Measurements from ENCODE around the gene IL18RAP.

Gene IL18RAP, protein sequence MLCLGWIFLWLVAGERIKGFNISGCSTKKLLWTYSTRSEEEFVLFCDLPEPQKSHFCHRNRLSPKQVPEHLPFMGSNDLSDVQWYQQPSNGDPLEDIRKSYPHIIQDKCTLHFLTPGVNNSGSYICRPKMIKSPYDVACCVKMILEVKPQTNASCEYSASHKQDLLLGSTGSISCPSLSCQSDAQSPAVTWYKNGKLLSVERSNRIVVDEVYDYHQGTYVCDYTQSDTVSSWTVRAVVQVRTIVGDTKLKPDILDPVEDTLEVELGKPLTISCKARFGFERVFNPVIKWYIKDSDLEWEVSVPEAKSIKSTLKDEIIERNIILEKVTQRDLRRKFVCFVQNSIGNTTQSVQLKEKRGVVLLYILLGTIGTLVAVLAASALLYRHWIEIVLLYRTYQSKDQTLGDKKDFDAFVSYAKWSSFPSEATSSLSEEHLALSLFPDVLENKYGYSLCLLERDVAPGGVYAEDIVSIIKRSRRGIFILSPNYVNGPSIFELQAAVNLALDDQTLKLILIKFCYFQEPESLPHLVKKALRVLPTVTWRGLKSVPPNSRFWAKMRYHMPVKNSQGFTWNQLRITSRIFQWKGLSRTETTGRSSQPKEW

DNA sequence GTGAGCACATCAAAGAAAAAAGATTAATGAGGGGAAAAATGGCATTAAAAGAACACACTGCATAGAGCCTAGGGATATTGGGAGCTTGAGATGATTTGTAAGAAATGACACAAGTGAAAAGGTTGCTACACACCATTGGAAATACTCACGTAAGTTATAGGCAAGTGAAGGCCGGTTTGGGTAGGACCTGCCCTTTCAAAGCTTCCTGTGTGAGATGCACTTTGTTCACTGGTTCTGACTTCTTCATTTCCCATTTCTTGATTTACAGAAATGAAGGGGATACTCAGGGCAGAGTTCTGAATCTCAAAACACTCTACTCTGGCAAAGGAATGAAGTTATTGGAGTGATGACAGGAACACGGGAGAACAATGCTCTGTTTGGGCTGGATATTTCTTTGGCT lies at the start of gene IL18RAP:
IL18RAP (plus strand) TSS at position 251 of the 400 bp plus-strand sequence; CDS start at position 369, 118 bp downstream.
- Mint-ChIP-seq H3K27ac (no peak within 1 kb of the TSS), H3K27me3 (ENCODE audit: low read depth, poor library complexity) (peaks cover 33% of the 10 kb centered on the region), H3K9me3 (peaks cover 4% of the 10 kb centered on the region), H3K4me3 (no peak within 1 kb of the TSS), H3K36me3 (ENCODE audit: low read depth) (no peaks in the 10 kb centered on the region), H3K4me1 (no peaks in the 10 kb centered on the region)
- TF ChIP-seq CTCF (IDR thresholded peaks at IDR 0.05) = no peak
- no peak for DNase-seq

- Mint-ChIP-seq H3K27me3 (ENCODE audit: low read depth, poor library complexity) (peaks cover 24% of the 10 kb centered on the region), H3K4me1 (no peaks in the 10 kb centered on the region), H3K27ac (no peak overlapping the region), H3K4me3 (no peak overlapping the region), H3K36me3 (ENCODE audit: low read depth) (no peaks in the 10 kb centered on the region), H3K9me3 (peaks cover 22% of the 10 kb centered on the region)
- no peak for TF ChIP-seq CTCF (IDR thresholded peaks at IDR 0.05)
- DNase-seq = no peak
Measured at GRCh38 chr2:102376052-102376591, 46.8 kb upstream of the IL18RAP start.

DNA sequence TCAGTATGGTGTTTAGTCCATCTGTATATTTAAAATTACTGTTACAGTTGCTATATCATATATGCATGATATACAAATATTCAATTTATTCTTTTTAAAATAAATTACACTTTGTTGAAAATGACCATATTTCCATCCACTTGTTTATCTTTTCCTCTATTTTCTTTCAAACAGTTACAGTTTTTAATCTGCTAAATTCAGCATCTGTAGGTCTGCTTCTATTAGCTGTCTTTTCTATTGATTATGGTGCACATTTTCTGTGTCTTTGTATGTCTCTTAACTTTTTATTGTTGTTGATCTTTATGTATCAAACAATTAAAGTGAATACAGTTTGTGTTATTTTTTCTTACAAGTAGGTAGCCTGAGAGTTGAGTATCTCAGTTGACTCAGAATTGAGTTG lies 39.2 kb upstream of the IL18RAP start:
- peaks cover 9% of the 10 kb centered on the region for H3K27me3 Mint-ChIP-seq (ENCODE audit: low read depth, poor library complexity)
- no peak for DNase-seq
- peaks cover 32% of the 10 kb centered on the region for H3K9me3 Mint-ChIP-seq
- no peak overlapping the region for H3K4me3 Mint-ChIP-seq
- no peaks in the 10 kb centered on the region for H3K4me1 Mint-ChIP-seq
- no peak for TF ChIP-seq CTCF (IDR thresholded peaks at IDR 0.05)
- peaks cover 9% of the 10 kb centered on the region for H3K36me3 Mint-ChIP-seq (ENCODE audit: low read depth)
- no peak overlapping the region for H3K27ac Mint-ChIP-seq

GRCh38 chr2:102385522-102385921 lies 37.4 kb upstream of the IL18RAP start:
- Mint-ChIP-seq H3K9me3 (peaks cover 32% of the 10 kb centered on the region), H3K36me3 (ENCODE audit: low read depth) (peaks cover 9% of the 10 kb centered on the region), H3K4me1 (no peaks in the 10 kb centered on the region), H3K27me3 (ENCODE audit: low read depth, poor library complexity) (peaks cover 3% of the 10 kb centered on the region), H3K4me3 (no peak overlapping the region), H3K27ac (no peak overlapping the region)
- TF ChIP-seq CTCF (IDR thresholded peaks at IDR 0.05) = no peak
- no peak for DNase-seq

DNA sequence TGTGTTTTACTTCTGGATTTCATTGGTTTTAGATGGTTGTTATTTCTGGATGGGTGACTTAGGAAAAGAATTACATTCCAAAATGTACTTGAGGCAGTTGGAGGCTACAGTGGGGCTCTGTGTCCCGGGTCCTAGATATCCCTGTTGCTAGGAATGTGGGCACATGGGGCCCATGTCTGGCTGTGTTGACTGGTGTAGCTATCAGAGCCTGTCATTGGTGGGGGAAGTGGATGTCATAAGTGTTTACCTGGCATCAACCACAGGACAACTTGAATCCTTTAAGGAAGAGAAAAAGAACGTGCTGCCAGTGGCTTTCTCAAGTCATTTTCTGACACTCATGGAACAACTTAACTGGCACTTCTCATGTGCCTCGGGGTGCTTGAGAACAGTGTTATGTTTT lies 37.0 kb upstream of the IL18RAP start:
- TF ChIP-seq CTCF (IDR thresholded peaks at IDR 0.05) = no peak
- Mint-ChIP-seq H3K27me3 (ENCODE audit: low read depth, poor library complexity) (peaks cover 3% of the 10 kb centered on the region), H3K36me3 (ENCODE audit: low read depth) (peaks cover 9% of the 10 kb centered on the region), H3K4me3 (no peak overlapping the region), H3K9me3 (peaks cover 32% of the 10 kb centered on the region), H3K27ac (no peak overlapping the region), H3K4me1 (no peaks in the 10 kb centered on the region)
- no peak for DNase-seq

Data from nephron progenitor cell (in vitro differentiated cells).